Sigmoid colon (tissue), 7 donors: ENCODE measurements around the gene MINDY4. TPM values are rescaled to one million over a fixed set of nuclear protein-coding genes. Genes with fewer than 3 reads are reported as not detected.
A peak's percentile ranks its signal among the peaks of the same experiment; 100 is the strongest.

Source experiments
- DNase-seq: peaks from one replicate; pipeline ENCODE4 v3.0.0-alpha.2; 2019
- H3K27ac ChIP-seq, 4 donors: fragments of 200-600 bp; sonication (generic); one replicate each; pipeline ENCODE4 v1.5.1; 2016 to 2019; ENCODE audit warnings: mild to moderate bottlenecking in 1 of 4
- H3K27me3 ChIP-seq, 3 donors: fragments of 200-600 bp; sonication (generic); one replicate each; pipeline ENCODE4 v1.5.1; 2019; ENCODE audit warnings: mild to moderate bottlenecking in 1 of 3
- H3K36me3 ChIP-seq, 4 donors: fragments of 200-600 bp; sonication (generic); one replicate each; pipeline ENCODE4 v1.5.1; 2016 to 2019
- H3K4me1 ChIP-seq, 4 donors: fragments of 200-600 bp; sonication (generic); one replicate each; pipeline ENCODE4 v1.5.1; 2017 to 2019
- H3K4me3 ChIP-seq, 4 donors: fragments of 200-600 bp; sonication (generic); one replicate each; pipeline ENCODE4 v1.5.1; 2017 to 2019; ENCODE audit warnings: mild to moderate bottlenecking in 2 of 4, moderate library complexity in 1 of 4
- H3K9me3 ChIP-seq, 4 donors: fragments of 200-600 bp in 3 of 4; sonication (generic) in 3 of 4; one replicate each; pipeline versions ENCODE4 v1.5.1 to v1.6.1; 2013 to 2019
- EP300 ChIP-seq, 4 donors: sonication (generic); formaldehyde crosslinking; IDR thresholded peaks; one replicate each; pipeline ENCODE4 v1.6.1; 2017; ENCODE audit warnings: antibody characterized with exemption in 4 of 4
- POLR2A ChIP-seq, 2 donors: fragments of 450-650 bp; IDR thresholded peaks; one replicate each; pipeline ENCODE4 v1.6.1; 2016; ENCODE audit warnings: antibody characterized with exemption in 2 of 2, mild to moderate bottlenecking in 2 of 2, moderate library complexity in 2 of 2
- POLR2AphosphoS5 ChIP-seq, 4 donors: sonication (generic); formaldehyde crosslinking; IDR thresholded peaks; one replicate each; pipeline ENCODE4 v1.6.1; 2017; ENCODE audit warnings: antibody characterized with exemption in 4 of 4
- WGBS, 2 donors: extraction: QIAGEN DNeasy Blood & Tissue Kit; methylation state at CpG; one replicate each; pipeline ENCODE4 v1.1.7; 2013; 5-methylcytosine and 5-hydroxymethylcytosine counted together
- intact Hi-C: fragments of 100-400 bp; cut with DNase I; formaldehyde crosslinking; loops from one replicate; pipeline ENCODE4 v1.15.1; 2023
- polyA plus RNA-seq, 3 donors: library from polyadenylated mRNA; stranded (reverse); fragments of 200-250 nt; gene quantifications; one replicate each; pipeline ENCODE4 v1.2.3, GENCODE V29; 2013
- total RNA-seq, 4 donors: library from RNA; depleted of rRNA; stranded (reverse); fragments of >200 nt; gene quantifications; one replicate each; pipeline ENCODE4 v1.1.0, GENCODE V29; 2016
- TF ChIP-seq, protein P1 (sequence below), 4 experiments: fragments of 450-650 bp in 3 of 4; fragments of 200-600 bp in 1 of 4; IDR thresholded peaks; one replicate each; pipeline ENCODE4 v1.5.1; 2016 to 2019; ENCODE audit warnings: antibody characterized with exemption in 4 of 4, mild to moderate bottlenecking in 3 of 4, moderate library complexity in 2 of 4
- donor health status: healthy with polysubstance abuse.
- donor health status: Bipolar disorder and iron deficiency.
- donor health status: healthy.

The MINDY4 gene
- total and polyA plus RNA-seq, 7 donors, result 1.2 to 26.3 (median 9.4) TPM

DNA sequence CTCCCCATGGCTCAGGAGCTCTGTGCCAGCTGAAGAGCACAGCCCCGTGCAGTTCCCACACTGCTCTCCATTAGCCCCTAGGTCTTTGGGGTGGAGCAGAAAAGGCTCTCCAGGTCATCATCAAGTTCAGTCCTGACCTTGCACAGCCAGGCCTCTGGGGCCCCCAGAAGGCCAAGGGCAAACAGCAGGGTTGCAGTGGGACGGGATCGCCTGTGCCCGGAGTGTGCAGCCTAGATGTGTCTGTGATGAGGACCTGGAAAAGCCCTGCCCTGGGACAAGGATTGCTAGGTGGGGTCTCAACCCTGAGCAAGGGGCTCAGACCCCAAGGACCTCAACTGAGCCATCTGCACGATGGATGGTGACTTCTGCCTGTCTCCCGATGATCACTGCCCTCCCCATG is 18.7 kb upstream of the MINDY4 start:
- Histone ChIP-seq H3K27me3 (no peaks in the 10 kb centered on the region), H3K4me1 (peaks cover 0 to 62% (median 52%) of the 10 kb centered on the region in 4 donors), H3K36me3 (no peaks in the 10 kb centered on the region), H3K27ac (peak overlapping the region; percentile 70 to 83 (median 79)), H3K9me3 (no peaks in the 10 kb centered on the region), H3K4me3 (peak overlapping the region in 3 of 4 donors; percentile 20 to 44 (median 32))
- intact Hi-C loops, result no loop called here
- TF ChIP-seq POLR2AphosphoS5 (IDR thresholded peaks at IDR 0.05) (no peak), POLR2A (IDR thresholded peaks at IDR 0.05) (no peak), EP300 (IDR thresholded peaks at IDR 0.05) (no peak)
- TF ChIP-seq, protein P1, sequence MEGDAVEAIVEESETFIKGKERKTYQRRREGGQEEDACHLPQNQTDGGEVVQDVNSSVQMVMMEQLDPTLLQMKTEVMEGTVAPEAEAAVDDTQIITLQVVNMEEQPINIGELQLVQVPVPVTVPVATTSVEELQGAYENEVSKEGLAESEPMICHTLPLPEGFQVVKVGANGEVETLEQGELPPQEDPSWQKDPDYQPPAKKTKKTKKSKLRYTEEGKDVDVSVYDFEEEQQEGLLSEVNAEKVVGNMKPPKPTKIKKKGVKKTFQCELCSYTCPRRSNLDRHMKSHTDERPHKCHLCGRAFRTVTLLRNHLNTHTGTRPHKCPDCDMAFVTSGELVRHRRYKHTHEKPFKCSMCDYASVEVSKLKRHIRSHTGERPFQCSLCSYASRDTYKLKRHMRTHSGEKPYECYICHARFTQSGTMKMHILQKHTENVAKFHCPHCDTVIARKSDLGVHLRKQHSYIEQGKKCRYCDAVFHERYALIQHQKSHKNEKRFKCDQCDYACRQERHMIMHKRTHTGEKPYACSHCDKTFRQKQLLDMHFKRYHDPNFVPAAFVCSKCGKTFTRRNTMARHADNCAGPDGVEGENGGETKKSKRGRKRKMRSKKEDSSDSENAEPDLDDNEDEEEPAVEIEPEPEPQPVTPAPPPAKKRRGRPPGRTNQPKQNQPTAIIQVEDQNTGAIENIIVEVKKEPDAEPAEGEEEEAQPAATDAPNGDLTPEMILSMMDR (IDR thresholded peaks at IDR 0.05), result no peak
- no peak for DNase-seq
- WGBS, 2 donors, result 84 to 93% methylated on average over 6 of the region's 6 CpGs

DNA sequence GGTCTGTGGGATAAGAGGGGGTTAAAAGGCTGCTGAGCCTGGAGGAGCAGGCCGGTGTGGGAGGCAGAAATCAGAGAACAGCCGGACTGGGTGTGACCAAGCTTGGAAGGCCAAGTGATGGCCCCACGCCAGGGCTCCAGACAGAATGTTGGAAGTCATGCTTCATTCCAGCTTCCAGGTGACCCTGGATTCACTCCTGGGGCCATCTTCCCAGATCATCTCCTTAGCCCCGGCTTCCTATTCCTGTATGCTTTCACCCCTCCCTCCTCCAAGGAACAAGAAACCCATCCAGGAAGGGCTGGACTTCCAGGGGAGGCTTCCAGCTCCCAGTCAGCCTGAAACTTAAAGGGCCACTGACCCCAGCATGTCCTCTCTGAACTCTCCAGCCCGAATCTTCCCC is 18.2 kb upstream of the MINDY4 start:
- intact Hi-C loops, result no loop called here
- 24 to 43% methylated on average over 5 of the region's 5 CpGs for WGBS, 2 donors

DNA sequence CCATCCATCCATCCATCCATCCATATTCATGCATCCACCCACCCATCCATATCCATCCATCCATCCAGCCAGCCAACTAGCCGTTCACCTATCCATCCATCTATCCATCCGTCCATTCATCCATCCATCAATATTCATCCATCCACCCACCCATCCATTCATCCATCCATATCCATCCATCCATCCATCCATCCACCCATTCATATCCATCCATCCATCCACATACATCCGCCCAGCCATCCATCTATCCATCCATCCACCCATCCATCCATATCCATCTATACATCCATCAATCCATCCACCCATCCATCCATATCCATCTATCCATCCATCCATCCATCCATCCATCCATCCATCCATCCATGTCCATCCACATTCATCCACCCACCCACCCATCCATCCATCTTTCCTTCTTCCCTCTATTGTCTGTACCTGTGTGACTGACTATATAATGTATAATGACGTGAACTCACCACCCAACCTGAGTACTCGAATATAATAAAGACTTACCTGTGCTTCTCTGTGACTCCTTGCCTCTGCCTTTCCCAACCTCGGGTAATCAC is 16.8 kb upstream of the MINDY4 start:
- TF ChIP-seq POLR2A (IDR thresholded peaks at IDR 0.05), result no peak
- intact Hi-C loops, result no loop called here
- Histone ChIP-seq H3K4me3 (no peak overlapping the region), H3K36me3 (no peaks in the 10 kb centered on the region), H3K27me3 (no peaks in the 10 kb centered on the region), H3K27ac (peak overlapping the region in 1 of 4 donors; percentile 83), H3K9me3 (no peaks in the 10 kb centered on the region), H3K4me1 (peaks cover 0 to 65% (median 53%) of the 10 kb centered on the region in 4 donors)
- no peak for DNase-seq
- 87 to 91% methylated on average over 6 of the region's 6 CpGs for WGBS, 2 donors

More for the DNA sequence above, 18.2 kb upstream of the MINDY4 start:
- DNase-seq, result peak; percentile 95
- no peaks in the 10 kb centered on the region for H3K27me3 ChIP-seq
- no peaks in the 10 kb centered on the region for H3K9me3 ChIP-seq
- H3K4me3 ChIP-seq, result peak overlapping the region in 3 of 4 donors; percentile 20 to 44 (median 32)
- H3K4me1 ChIP-seq, result peaks cover 0 to 65% (median 53%) of the 10 kb centered on the region in 4 donors
- TF ChIP-seq, protein P1 (IDR thresholded peaks at IDR 0.05), result no peak
- peak; percentile 31 to 63 (median 60) for TF ChIP-seq POLR2AphosphoS5 (IDR thresholded peaks at IDR 0.05)
- H3K36me3 ChIP-seq, result no peaks in the 10 kb centered on the region
- H3K27ac ChIP-seq, result peak overlapping the region; percentile 70 to 83 (median 79)

DNA sequence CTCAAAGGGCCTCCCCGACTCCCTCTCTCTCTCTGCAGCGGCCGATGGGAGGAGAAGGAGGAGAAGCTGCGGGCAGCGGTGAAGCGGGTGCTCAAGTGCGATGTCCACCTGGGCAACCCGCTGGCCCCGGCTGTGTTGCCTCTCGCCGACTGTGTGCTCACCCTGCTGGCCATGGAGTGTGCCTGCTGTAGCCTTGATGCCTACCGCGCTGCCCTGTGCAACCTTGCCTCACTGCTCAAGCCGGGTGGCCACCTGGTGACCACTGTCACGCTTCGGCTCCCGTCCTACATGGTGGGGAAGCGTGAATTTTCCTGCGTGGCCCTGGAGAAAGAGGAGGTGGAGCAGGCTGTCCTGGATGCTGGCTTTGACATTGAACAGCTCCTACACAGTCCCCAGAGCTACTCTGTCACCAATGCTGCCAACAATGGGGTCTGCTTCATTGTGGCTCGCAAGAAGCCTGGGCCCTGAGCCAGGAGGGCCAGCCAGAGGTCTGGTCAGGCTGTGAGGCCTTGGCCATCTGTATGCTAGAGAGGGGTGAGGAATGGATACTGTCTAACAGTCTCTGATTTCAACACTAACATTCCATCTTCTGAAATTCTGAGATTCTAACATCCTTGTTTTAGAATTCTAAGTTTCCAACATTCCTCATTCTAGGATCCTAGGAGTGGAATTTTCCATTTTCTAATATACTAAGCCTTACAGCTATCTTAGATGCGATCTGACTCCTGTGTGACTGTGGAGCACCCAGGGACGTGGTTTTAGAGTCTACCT is 15.6 kb upstream of the MINDY4 start:
- TF ChIP-seq POLR2AphosphoS5 (IDR thresholded peaks at IDR 0.05), result peak; percentile 22 to 70 (median 56)
- TF ChIP-seq EP300 (IDR thresholded peaks at IDR 0.05), result no peak
- Histone ChIP-seq H3K27ac (peak overlapping the region; percentile 51 to 68 (median 62)), H3K4me3 (peak overlapping the region in 1 of 4 donors; percentile 15), H3K9me3 (no peaks in the 10 kb centered on the region), H3K36me3 (no peaks in the 10 kb centered on the region), H3K4me1 (peaks cover 0 to 60% (median 48%) of the 10 kb centered on the region in 4 donors), H3K27me3 (no peaks in the 10 kb centered on the region)
- peak; percentile 93 for DNase-seq
- intact Hi-C loops, result no loop called here
- 86 to 94% methylated on average over 22 of the region's 22 CpGs for WGBS, 2 donors

DNA sequence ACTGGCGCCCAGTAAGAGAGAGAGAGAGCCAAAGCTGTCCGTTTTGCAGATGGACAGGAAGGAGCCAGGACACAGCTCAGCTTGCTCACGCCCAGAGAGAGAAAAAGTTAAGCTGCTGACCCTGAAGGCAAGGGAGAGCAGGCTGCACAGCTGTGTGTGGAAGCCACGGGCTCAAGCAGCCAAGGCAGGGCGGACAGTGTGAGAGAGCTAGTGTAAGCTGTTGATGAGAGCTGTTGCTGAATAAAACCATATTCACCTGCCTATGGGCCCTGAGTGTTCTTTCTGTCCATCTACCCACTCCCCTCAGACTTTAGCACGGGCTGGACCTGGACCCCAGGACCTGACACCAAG is 13.9 kb upstream of the MINDY4 start:
- Histone ChIP-seq H3K9me3 (no peaks in the 10 kb centered on the region), H3K4me1 (peaks cover 0 to 45% (median 34%) of the 10 kb centered on the region in 4 donors), H3K27me3 (no peaks in the 10 kb centered on the region), H3K27ac (peak overlapping the region in 3 of 4 donors; percentile 9 to 49 (median 33)), H3K4me3 (no peak overlapping the region), H3K36me3 (no peaks in the 10 kb centered on the region)
- intact Hi-C loops, result no loop called here
- 80 to 86% methylated on average over 6 of the region's 6 CpGs for WGBS, 2 donors
- TF ChIP-seq EP300 (IDR thresholded peaks at IDR 0.05), result no peak
- no peak for TF ChIP-seq POLR2A (IDR thresholded peaks at IDR 0.05)
- TF ChIP-seq, protein P1 (IDR thresholded peaks at IDR 0.05), result no peak
- no peak for TF ChIP-seq POLR2AphosphoS5 (IDR thresholded peaks at IDR 0.05)
- DNase-seq, result peak; percentile 60
